Transverse colon (tissue), 4 donors: ENCODE measurements around the gene ME3. TPM values are rescaled to one million over a fixed set of nuclear protein-coding genes. Genes with fewer than 3 reads are reported as not detected.

Experiments used
- DNase-seq: peaks from one replicate; pipeline ENCODE4 v3.0.0-alpha.2; 2019
- H3K27ac ChIP-seq, 4 donors: fragments of 200-600 bp; sonication (generic); 2 replicates each; pipeline ENCODE4 v1.5.1; 2016 to 2018; ENCODE audit warnings: inconsistent platforms in 4 of 4
- H3K27me3 ChIP-seq: fragments of 200-600 bp; sonication (generic); 2 replicates; pipeline ENCODE4 v1.5.1; 2017; ENCODE audit warnings: inconsistent platforms
- H3K36me3 ChIP-seq, 4 donors: fragments of 200-600 bp; sonication (generic); 2 replicates each; pipeline ENCODE4 v1.5.1; 2017 to 2019; ENCODE audit warnings: inconsistent platforms in 4 of 4
- H3K4me1 ChIP-seq, 4 donors: fragments of 200-600 bp; sonication (generic); 2 replicates each; pipeline ENCODE4 v1.5.1; 2017 to 2020; ENCODE audit warnings: inconsistent platforms in 4 of 4
- H3K4me3 ChIP-seq, 4 donors: fragments of 200-600 bp; sonication (generic); 1 replicate in 1 of 4; 2 replicates in 3 of 4; pipeline versions ENCODE4 v1.5.1 to v1.6.1; 2017 to 2019; ENCODE audit warnings: inconsistent platforms in 4 of 4
- H3K9me3 ChIP-seq, 2 donors: fragments of 200-600 bp; sonication (generic); 2 replicates each; pipeline ENCODE4 v1.5.1; 2017 to 2019; ENCODE audit warnings: inconsistent platforms in 2 of 2
- EP300 ChIP-seq: sonication (generic); formaldehyde crosslinking; IDR thresholded peaks from one replicate; pipeline ENCODE4 v1.6.1; 2017; ENCODE audit warnings: antibody characterized with exemption, low read depth
- POLR2A ChIP-seq: fragments of 450-650 bp; IDR thresholded peaks from one replicate; pipeline ENCODE4 v1.6.1; 2016; ENCODE audit warnings: antibody characterized with exemption, mild to moderate bottlenecking, moderate library complexity
- POLR2AphosphoS5 ChIP-seq, 3 donors: sonication (generic); formaldehyde crosslinking; IDR thresholded peaks; one replicate each; pipeline ENCODE4 v1.6.1; 2016; ENCODE audit warnings: antibody characterized with exemption in 3 of 3
- WGBS, 2 donors: methylation state at CpG; one replicate each; pipeline ENCODE4 v1.1.5; 2018; ENCODE audit warnings: low coverage in 1 of 2; 5-methylcytosine and 5-hydroxymethylcytosine counted together
- in situ Hi-C, 4 donors: fragments of 200-750 bp; cut with MboI; loops; one replicate each; pipeline versions ENCODE4 v1.15.0 to v1.15.1; 2017; ENCODE audit warnings: low sequenced_read_pairs in 3 of 4, low pct_ligation_motif_present in 1 of 4, low pct_unique_long_range_greater_than_20kb in 1 of 4
- intact Hi-C: fragments of 100-400 bp; cut with DNase I; formaldehyde crosslinking; loops from one replicate; pipeline ENCODE4 v1.15.1; 2023; ENCODE audit warnings: low total_unique reads
- total RNA-seq, 4 donors: library from RNA; depleted of rRNA; stranded (reverse); fragments of >200 nt; gene quantifications; one replicate each; pipeline ENCODE4 v1.1.0, GENCODE V29; 2016
- TF ChIP-seq, protein P1 (sequence below), 5 experiments: fragments of 200-600 bp in 3 of 5; fragments of 450-650 bp in 2 of 5; sonication (generic) in 3 of 5; IDR thresholded peaks; 1 replicate in 2 of 5; 2 replicates in 3 of 5; pipeline ENCODE4 v1.5.1; 2016 to 2017; ENCODE audit warnings: antibody characterized with exemption in 5 of 5, inconsistent platforms in 3 of 5, mild to moderate bottlenecking in 2 of 5, moderate library complexity in 1 of 5

The ME3 gene
- total RNA-seq, 4 donors from 2014 or later = 91.8 to 258 (median 116) TPM

DNA sequence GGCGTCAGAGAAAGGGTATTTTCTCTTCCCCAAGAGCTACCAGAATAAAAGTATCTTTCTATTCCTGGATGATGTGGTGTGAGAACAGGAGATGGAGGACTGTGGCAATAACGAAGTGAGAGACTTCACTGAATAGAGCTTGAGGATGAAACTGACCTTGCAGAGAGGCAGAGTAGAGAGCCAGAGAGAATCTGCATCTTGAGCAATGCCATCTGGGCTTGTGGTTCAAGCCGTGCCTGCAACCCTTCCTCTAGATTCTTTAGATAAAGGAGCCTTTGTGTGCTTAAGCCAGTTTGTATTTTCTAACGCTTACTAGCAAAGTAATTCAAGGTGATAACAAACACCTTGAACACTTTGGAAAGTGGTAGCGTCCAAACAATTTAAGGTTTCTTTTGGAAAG, 2.2 kb downstream of the ME3 start:
- H3K9me3 ChIP-seq = no peaks in the 10 kb centered on the region
- H3K4me3 ChIP-seq = peak overlapping the region in 1 of 4 donors; percentile 67
- 34 to 43% methylated on average over 5 of the region's 5 CpGs for WGBS, 2 donors
- H3K27ac ChIP-seq = peak overlapping the region; percentile 92 to 93 (median 92)
- peaks cover 21 to 54% (median 44%) of the 10 kb centered on the region in 4 donors for H3K4me1 ChIP-seq
- no peak for DNase-seq
- no peaks in the 10 kb centered on the region for H3K36me3 ChIP-seq
- no peaks in the 10 kb centered on the region for H3K27me3 ChIP-seq
- intact Hi-C loops (no loop called here), in situ Hi-C loops (no loop called here)
- TF ChIP-seq POLR2AphosphoS5 (IDR thresholded peaks at IDR 0.05) = no peak

DNA sequence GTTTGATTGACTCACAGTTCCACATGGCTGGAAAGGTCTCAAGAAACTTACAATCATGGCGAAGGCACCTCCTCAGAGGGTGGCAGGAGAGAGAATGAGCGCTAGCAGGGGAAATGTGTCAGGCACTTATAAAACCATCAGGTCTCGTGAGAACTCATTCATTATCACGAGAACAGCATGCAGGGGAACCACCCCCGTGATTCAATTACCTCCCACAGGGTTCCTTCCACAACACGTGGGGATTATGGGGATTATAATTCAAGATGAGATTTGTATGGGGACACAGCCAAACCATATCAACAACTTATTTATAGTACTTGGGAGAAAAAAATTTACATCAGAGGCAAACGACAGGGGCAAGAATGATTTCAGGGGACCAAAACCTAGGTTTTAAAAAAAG, 3.0 kb downstream of the ME3 start:
- no peak for DNase-seq
- Histone ChIP-seq H3K9me3 (no peaks in the 10 kb centered on the region), H3K27me3 (no peaks in the 10 kb centered on the region), H3K4me3 (no peak overlapping the region), H3K36me3 (no peaks in the 10 kb centered on the region), H3K4me1 (peaks cover 19 to 52% (median 37%) of the 10 kb centered on the region in 4 donors), H3K27ac (peak overlapping the region; percentile 92 to 93 (median 92))
- WGBS, 2 donors = 40 to 41% methylated on average over 7 of the region's 7 CpGs
- intact Hi-C loops (loop anchor here (5.0 kb wide), 1 partner anchor 133 kb away; the partner anchor contains the start of gene PRSS23), in situ Hi-C loops (no loop called here)
- no peak for TF ChIP-seq POLR2AphosphoS5 (IDR thresholded peaks at IDR 0.05)
- no peak for TF ChIP-seq EP300
- no peak for TF ChIP-seq POLR2A
- TF ChIP-seq, protein P1, sequence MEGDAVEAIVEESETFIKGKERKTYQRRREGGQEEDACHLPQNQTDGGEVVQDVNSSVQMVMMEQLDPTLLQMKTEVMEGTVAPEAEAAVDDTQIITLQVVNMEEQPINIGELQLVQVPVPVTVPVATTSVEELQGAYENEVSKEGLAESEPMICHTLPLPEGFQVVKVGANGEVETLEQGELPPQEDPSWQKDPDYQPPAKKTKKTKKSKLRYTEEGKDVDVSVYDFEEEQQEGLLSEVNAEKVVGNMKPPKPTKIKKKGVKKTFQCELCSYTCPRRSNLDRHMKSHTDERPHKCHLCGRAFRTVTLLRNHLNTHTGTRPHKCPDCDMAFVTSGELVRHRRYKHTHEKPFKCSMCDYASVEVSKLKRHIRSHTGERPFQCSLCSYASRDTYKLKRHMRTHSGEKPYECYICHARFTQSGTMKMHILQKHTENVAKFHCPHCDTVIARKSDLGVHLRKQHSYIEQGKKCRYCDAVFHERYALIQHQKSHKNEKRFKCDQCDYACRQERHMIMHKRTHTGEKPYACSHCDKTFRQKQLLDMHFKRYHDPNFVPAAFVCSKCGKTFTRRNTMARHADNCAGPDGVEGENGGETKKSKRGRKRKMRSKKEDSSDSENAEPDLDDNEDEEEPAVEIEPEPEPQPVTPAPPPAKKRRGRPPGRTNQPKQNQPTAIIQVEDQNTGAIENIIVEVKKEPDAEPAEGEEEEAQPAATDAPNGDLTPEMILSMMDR (IDR thresholded peaks at IDR 0.05) = no peak

DNA sequence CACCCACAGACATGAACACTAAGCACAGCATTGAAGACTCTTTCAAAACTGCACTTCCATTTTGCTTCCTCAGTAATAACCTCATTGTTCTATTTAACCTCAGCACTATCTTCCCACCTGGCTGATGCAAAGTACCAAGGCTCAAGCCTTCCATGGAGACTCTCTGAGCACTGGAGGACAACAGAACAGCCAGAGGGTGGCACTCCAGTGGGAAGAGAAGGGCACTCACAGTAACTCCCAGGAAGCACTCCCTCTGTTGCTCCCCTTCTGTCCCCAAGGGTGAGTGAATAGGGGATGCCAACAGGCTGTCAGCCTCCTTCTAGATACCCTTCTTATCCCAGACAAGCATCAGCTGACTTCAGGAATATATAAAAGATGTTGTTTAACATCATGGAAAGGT, 3.5 kb downstream of the ME3 start:
- TF ChIP-seq POLR2AphosphoS5 (IDR thresholded peaks at IDR 0.05) = no peak
- TF ChIP-seq EP300 = no peak
- TF ChIP-seq POLR2A = no peak
- TF ChIP-seq, protein P1 (IDR thresholded peaks at IDR 0.05) = no peak
- Histone ChIP-seq H3K4me1 (peaks cover 19 to 52% (median 35%) of the 10 kb centered on the region in 4 donors), H3K9me3 (no peaks in the 10 kb centered on the region), H3K36me3 (no peaks in the 10 kb centered on the region), H3K4me3 (no peak overlapping the region), H3K27me3 (no peaks in the 10 kb centered on the region), H3K27ac (peak overlapping the region in 3 of 4 donors; percentile 1 to 93 (median 92))
- DNase-seq = no peak
- intact Hi-C loops = loop anchor here (5.0 kb wide), 1 partner anchor 133 kb away; the partner anchor contains the start of gene PRSS23
- in situ Hi-C loops = no loop called here

- Histone ChIP-seq H3K4me1 (peaks cover 22 to 49% (median 30%) of the 10 kb centered on the region in 4 donors), H3K4me3 (no peak overlapping the region), H3K27me3 (no peaks in the 10 kb centered on the region), H3K9me3 (no peaks in the 10 kb centered on the region), H3K36me3 (no peaks in the 10 kb centered on the region), H3K27ac (no peak overlapping the region)
- TF ChIP-seq EP300 (no peak), POLR2AphosphoS5 (IDR thresholded peaks at IDR 0.05) (no peak)
- TF ChIP-seq, protein P1 (IDR thresholded peaks at IDR 0.05) = no peak
- in situ Hi-C loops = no loop called here
- intact Hi-C loops = loop anchor here (5.0 kb wide), 1 partner anchor 136 kb away; the partner anchor contains the start of gene PRSS23
- no peak for DNase-seq
- 59 to 60% methylated on average over 1 of the region's 1 CpG for WGBS, 2 donors
Observed at GRCh38 chr11:86666193-86666592, 6.2 kb downstream of the ME3 start.

GRCh38 chr11:86664930-86665329, 7.5 kb downstream of the ME3 start:
- no peak for DNase-seq
- TF ChIP-seq, protein P1 (IDR thresholded peaks at IDR 0.05) = no peak
- no peak for TF ChIP-seq EP300
- no peak for TF ChIP-seq POLR2AphosphoS5 (IDR thresholded peaks at IDR 0.05)
- TF ChIP-seq POLR2A = no peak
- no peaks in the 10 kb centered on the region for H3K9me3 ChIP-seq
- 72 to 86% methylated on average over 2 to 3 of the region's 3 CpGs for WGBS, 2 donors
- in situ Hi-C loops = no loop called here
- peaks cover 14 to 36% (median 20%) of the 10 kb centered on the region in 4 donors for H3K4me1 ChIP-seq
- no peak overlapping the region for H3K4me3 ChIP-seq
- H3K36me3 ChIP-seq = no peaks in the 10 kb centered on the region
- no peaks in the 10 kb centered on the region for H3K27me3 ChIP-seq
- intact Hi-C loops = loop anchor here (5.0 kb wide), 1 partner anchor 137 kb away; the partner anchor contains the start of gene PRSS23
- peak overlapping the region in 2 of 4 donors; percentile 58 to 62 for H3K27ac ChIP-seq
